Kidney (tissue), 14 donors: ENCODE results near the gene FAM107B. TPM values are rescaled to one million over a fixed set of nuclear protein-coding genes. Genes with fewer than 3 reads are reported as not detected.

Source experiments
- DNase-seq, 5 donors: peaks; one replicate each; pipeline ENCODE4 v3.0.0-alpha.2; 2013 to 2020
- FAIRE-seq: peaks from 2 replicates; lab custom pipeline; 2012; peaks lifted over from hg19 to GRCh38; lab: Jason Lieb, UNC
- H3K27ac ChIP-seq, 2 donors: one replicate each; pipeline ENCODE4 v1.7.0; 2013; ENCODE audit warnings: low read depth in 2 of 2, low read length in 2 of 2, inconsistent platforms in 1 of 2
- H3K27me3 ChIP-seq: one replicate; pipeline ENCODE4 v1.7.1; 2013; ENCODE audit warnings: low read length, inconsistent platforms; ENCODE audit not compliant: control insufficient read depth, insufficient read depth
- H3K36me3 ChIP-seq, 3 donors: one replicate each; pipeline versions ENCODE4 v1.7.0 to v1.7.1; 2013; ENCODE audit warnings: low read length in 3 of 3, control low read depth in 1 of 3, inconsistent platforms in 1 of 3; ENCODE audit not compliant: insufficient read depth in 3 of 3, control insufficient read depth in 2 of 3
- H3K4me1 ChIP-seq, 3 donors: one replicate each; pipeline versions ENCODE4 v1.7.0 to v1.7.1; 2013; ENCODE audit warnings: low read length in 3 of 3, inconsistent platforms in 1 of 3, low read depth in 1 of 3; ENCODE audit not compliant: control insufficient read depth in 2 of 3, insufficient read depth in 2 of 3
- H3K4me3 ChIP-seq, 3 donors: one replicate each; pipeline versions ENCODE4 v1.7.0 to v1.8.1; 2013; ENCODE audit warnings: low read length in 3 of 3, control low read depth in 1 of 3, inconsistent platforms in 1 of 3
- H3K9ac ChIP-seq, 3 donors: one replicate each; pipeline versions ENCODE4 v1.7.0 to v1.7.1; 2013; ENCODE audit warnings: low read length in 3 of 3, control low read depth in 1 of 3, inconsistent platforms in 1 of 3
- H3K9me3 ChIP-seq, 3 donors: one replicate each; pipeline versions ENCODE4 v1.7.0 to v1.7.1; 2013; ENCODE audit warnings: low read length in 3 of 3, control low read depth in 1 of 3, inconsistent platforms in 1 of 3; ENCODE audit not compliant: control insufficient read depth in 2 of 3, insufficient read depth in 1 of 3
- CTCF ChIP-seq: IDR thresholded peaks from 3 replicates; pipeline ENCODE4 v1.5.1; 2012; ENCODE audit warnings: mild to moderate bottlenecking, moderate library complexity, borderline replicate concordance; ENCODE audit not compliant: insufficient read depth; ENCODE audit errors: extremely low read depth
- intact Hi-C: fragments of 100-400 bp; cut with DNase I; formaldehyde crosslinking; loops from one replicate; pipeline ENCODE4 v1.11.1; 2022
- polyA plus RNA-seq: library from polyadenylated mRNA; stranded (reverse); fragments of 350-450 nt; fragmentation: Illumina TruSeq; extraction: RNeasy Lipid Tissue Mini Kit (QIAGEN cat#74804); gene quantifications from one replicate; pipeline ENCODE4 v1.2.3, GENCODE V29; 2014; ENCODE audit warnings: low read depth, low replicate concordance; ENCODE audit not compliant: insufficient read depth
- total RNA-seq: library from RNA; stranded (reverse); fragmentation: NEBNext Ultra II Directional; extraction: Animal tissue kit (Norgen Biotek cat#: 25700); gene quantifications from one replicate; pipeline ENCODE4 v1.2.1, GENCODE V29; 2021
- donor health status: control.
- donor health status: control.
- donor health status: control.
- donor health status: control.
- donor health status: control.
- donor health status: DM: yes; HTN: yes; CAD: no.
- donor health status: Normal renal cell carcinoma (clear cell type).

The FAM107B gene
- total and polyA plus RNA-seq, 2 donors from 2014 or later = 105 to 122 TPM

GRCh38 chr10:14510346-14510745 is 264.4 kb downstream of the FAM107B start:
- Histone ChIP-seq H3K4me1 (no peaks in the 10 kb centered on the region), H3K36me3 (no peaks in the 10 kb centered on the region), H3K27ac (no peak overlapping the region), H3K9ac (no peak overlapping the region), H3K4me3 (no peak overlapping the region), H3K27me3 (no peaks in the 10 kb centered on the region), H3K9me3 (no peaks in the 10 kb centered on the region)
- FAIRE-seq (no peak), DNase-seq (no peak)
- TF ChIP-seq CTCF = no peak
- intact Hi-C loops = no loop called here

GRCh38 chr10:14508725-14509124 is 266.0 kb downstream of the FAM107B start:
- no peak for TF ChIP-seq CTCF
- no peaks in the 10 kb centered on the region for H3K27me3 ChIP-seq
- no peaks in the 10 kb centered on the region for H3K4me1 ChIP-seq
- H3K9ac ChIP-seq = no peak overlapping the region
- H3K9me3 ChIP-seq = no peaks in the 10 kb centered on the region
- intact Hi-C loops = no loop called here
- H3K4me3 ChIP-seq = no peak overlapping the region
- H3K27ac ChIP-seq = no peak overlapping the region
- FAIRE-seq = no peak
- no peaks in the 10 kb centered on the region for H3K36me3 ChIP-seq
- peak in 1 of 5 donors; percentile 73 for DNase-seq

GRCh38 chr10:14507781-14508180 is 266.9 kb downstream of the FAM107B start:
- Histone ChIP-seq H3K4me3 (no peak overlapping the region), H3K9ac (no peak overlapping the region), H3K9me3 (no peaks in the 10 kb centered on the region), H3K36me3 (no peaks in the 10 kb centered on the region), H3K27ac (no peak overlapping the region), H3K4me1 (no peaks in the 10 kb centered on the region), H3K27me3 (no peaks in the 10 kb centered on the region)
- intact Hi-C loops = no loop called here
- no peak for TF ChIP-seq CTCF
- DNase-seq = no peak
- FAIRE-seq = no peak

GRCh38 chr10:14507176-14507575 is 267.5 kb downstream of the FAM107B start:
- Histone ChIP-seq H3K27ac (no peak overlapping the region), H3K4me1 (no peaks in the 10 kb centered on the region), H3K27me3 (no peaks in the 10 kb centered on the region), H3K36me3 (no peaks in the 10 kb centered on the region), H3K9me3 (no peaks in the 10 kb centered on the region), H3K4me3 (no peak overlapping the region), H3K9ac (no peak overlapping the region)
- DNase-seq (peak in 1 of 5 donors; percentile 43), FAIRE-seq (no peak)
- intact Hi-C loops = no loop called here
- no peak for TF ChIP-seq CTCF
